Suppressor macrophage (primary cell): ENCODE results near the gene PTPRU.

Source experiments
- DNase-seq, 4 experiments: peaks; one replicate each; pipeline ENCODE4 v3.0.0-alpha.2; 2020 to 2022

The PTPRU gene

DNA sequence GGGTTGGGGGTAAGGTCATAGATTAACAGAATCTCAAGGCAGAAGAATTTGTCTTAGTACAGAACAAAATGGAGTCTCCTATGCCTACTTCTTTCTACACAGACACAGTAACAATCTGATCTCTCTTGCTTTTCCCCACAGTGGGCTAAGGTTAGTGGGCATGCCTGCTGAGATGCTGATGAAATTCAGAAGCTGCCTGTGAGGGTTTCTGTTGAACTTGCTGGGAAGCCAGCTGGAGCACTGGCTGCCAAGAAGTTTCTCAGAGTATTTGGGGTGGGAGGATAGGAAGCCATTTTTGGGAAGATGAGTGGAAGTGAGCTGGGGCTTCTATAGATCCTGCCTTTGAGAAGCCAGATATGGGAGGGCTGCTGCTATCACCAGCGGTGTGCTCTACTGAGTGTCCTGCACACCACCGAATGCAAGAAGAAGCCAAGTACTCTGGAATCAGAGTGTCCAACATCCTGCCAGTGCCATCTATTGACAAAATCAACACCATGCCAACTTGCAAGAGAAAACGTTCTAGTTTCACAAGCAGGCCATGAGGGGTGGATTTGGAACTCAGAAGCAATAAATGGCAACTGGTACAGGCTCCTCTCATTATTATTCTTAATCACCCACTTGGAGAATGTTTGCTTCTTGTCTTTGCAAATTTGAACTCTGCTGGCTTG is 102.7 kb downstream of the PTPRU start:
- DNase-seq = no peak

DNA sequence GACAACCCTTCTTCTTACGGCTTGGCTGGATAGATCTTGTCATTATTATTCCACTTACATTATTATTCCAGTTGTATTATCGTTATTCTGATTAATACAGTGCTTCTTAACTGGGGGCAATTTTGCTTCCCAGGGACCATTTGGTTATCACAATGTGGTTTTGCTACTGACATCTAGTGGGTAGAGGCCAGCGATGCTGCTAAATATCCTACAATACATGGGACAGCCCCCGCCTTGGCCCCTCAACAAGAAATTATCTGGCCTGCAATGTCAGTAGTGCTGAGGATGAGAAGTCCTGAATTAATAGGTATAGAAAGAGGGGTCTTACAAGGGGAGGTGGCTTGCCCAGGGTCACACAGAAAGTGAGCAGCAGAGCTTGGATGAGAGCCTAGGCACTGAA is 105.6 kb downstream of the PTPRU start:
- DNase-seq = no peak

DNA sequence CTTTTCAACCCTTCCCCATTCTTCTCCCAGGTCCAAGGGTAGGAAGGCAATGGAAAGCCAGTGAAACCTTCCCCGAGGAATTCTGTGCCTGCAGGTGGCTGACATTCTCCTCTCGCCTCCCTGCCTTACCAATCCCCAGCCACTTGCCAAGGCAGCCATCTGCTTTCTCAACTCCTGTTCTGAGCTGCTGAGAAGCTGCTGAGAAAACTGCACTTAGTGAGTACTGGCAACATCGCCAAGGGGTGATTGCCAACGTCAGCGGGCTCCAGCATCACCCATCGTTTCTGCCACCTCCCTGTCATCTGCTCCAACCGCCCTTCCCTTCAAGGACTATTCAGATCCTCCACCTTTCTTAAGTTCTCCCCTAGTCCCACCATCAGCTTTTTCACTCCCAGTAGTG is 106.0 kb downstream of the PTPRU start:
- no peak for DNase-seq

DNA sequence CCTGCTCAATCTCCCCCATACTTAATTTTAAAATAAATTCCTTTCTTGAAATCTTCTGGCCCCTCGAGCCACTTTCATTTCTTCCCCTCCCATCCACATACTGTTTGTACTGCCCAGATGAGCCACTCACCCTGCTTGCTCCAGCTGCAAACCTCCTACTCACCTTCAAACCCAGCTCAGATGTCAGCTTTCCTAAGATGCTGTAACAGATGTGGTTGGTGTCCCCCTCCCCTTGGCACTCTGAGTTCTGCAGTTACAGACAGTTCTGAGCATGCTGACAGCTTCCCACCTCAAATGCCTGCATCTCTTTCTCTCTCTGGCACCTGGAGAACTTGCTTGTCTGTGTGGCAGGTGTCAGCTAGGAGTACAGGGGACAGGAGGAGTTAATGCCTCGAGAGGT is 106.7 kb downstream of the PTPRU start:
- DNase-seq = no peak

DNA sequence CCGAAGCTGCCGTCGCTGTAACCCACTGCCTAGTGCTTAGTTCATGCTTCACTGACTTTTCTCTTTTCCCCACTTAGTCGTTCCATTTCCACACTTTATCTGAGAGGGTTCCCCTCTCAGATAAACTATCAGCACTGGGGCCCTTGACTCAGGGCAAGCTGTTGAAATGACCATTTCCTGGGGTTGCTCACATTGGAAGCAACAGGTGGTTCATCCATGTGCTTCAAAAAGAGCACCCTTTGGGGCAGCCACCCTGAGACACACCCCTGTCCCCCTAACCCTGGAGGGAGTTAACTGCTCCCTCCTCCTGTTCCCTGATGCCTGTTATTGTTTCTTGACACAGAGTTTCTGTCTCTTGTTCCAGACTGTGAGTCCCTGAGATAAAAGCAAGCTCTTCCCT is 107.2 kb downstream of the PTPRU start:
- DNase-seq = no peak

DNA sequence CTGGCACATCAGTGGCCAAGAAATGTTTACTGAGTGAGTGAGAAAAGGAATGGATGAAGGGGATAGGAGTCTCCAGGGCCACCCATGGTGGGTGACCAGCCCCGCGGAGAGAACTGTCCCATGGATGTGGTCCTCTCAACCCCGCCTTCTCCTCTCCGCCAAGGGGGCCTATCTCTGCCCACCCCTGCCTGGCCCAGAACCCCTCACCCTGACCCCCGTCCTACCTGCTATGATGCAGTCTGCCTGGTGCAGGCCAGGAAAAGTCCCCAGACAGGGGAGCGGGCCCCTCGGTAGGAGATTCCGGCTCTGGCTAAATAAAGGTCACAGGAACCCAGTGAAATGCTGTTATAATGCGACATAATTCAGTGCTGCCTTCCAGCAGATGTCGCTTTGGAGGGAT is 107.6 kb downstream of the PTPRU start:
- DNase-seq = no peak

DNA sequence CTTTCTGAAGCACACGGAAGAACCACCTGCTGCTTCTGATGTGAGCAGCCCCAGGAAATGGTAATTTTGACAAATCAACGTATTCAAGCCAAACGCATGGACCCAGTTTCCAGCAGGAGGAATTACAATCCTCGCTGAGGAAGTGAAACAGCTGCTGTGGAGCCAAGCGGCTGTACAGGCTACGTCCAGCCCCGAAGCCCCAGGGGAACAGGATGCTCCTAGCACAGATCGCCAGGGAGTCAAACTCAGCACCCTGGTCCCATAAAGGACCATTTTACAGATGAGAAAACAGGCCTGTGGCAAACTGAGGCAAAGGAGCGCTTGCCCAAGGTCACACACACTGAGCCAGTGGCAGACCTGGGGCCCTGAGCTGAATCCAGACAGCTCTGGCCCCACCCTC is 108.0 kb downstream of the PTPRU start:
- DNase-seq = peak in 3 of 4 experiments; percentile 5 to 49 (median 18)

DNA sequence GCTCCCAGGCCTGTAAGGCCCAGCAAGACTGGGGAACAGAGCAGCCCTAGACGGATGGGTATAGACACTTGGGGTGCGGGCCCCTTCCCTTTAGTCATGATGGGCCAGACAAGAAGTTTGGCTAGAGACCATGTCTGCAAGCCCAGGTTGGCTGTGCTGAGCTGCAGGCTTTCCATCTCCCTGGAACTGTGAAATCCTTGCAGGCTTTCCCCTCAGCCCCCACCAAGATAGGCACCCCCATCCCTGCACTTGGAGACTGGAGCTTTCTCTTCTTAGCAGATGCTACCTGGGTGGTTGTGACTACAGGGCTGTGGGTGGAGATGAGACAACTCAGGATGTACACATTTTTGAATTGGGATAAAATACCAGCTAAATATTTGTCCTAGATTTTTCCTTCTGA is 110.3 kb downstream of the PTPRU start:
- DNase-seq = no peak

DNA sequence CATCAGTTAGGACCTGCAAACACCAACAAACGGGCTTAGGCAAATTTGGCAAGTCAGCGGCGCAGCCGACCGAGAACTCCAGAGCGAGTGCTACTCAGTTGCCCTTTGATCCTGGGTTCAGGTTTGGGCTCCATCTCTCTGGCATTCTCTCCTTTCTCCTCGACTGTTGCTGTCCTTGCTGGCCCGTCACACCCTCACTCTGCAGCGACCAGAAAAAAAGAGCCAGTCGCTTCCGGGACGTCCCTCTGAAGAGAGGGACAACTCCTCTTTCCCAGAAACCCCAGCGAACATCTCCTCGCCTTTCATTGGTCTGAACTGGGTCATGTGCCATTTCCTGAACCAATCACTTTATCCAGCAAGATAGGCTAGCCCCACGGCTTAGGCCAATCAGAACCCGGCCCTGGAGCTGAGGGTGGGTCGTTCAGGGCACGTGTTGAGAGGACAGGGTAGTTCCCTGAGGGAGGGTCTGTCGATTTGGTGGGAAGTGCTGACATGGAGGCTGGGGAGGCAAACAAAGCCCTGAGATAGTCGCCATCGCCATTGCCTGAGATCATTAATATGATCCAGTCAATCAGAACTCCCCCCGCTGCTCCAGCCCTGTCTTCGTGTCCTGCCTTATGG is 113.7 kb downstream of the PTPRU start:
- no peak for DNase-seq

DNA sequence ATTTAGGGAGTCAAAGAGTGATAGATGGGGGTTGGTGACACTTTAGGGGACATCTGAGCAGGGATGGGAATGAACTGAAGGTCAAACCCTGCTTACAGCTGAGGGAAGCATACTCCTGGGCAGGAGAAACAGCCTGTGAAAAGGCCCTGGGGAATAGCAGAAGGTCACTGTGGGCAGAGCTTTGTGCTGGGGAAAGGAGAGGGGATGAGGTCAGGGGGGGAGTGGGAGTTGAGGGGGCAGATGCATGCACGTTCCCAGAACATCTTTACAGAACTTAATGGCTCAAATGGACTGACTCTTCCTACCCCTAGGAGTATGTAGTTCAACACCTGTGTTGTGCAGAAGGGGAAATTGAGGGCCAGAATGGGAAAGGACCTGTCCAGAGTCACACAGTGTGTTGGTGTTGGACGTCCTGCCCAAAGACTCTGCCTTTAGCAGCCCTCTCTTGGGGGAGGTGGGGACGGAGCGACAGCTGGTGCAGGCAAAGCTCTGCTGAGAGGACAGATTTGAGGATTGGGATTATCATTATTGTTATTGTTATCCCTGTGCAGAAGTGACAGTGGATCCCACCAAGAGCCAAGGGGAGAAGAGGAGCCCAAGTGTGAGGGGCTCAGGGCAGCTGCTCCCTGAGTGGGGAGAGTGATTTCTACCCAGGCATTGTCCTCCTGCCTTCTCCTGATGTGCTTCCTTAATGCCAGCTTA is 116.5 kb downstream of the PTPRU start:
- no peak for DNase-seq

DNA sequence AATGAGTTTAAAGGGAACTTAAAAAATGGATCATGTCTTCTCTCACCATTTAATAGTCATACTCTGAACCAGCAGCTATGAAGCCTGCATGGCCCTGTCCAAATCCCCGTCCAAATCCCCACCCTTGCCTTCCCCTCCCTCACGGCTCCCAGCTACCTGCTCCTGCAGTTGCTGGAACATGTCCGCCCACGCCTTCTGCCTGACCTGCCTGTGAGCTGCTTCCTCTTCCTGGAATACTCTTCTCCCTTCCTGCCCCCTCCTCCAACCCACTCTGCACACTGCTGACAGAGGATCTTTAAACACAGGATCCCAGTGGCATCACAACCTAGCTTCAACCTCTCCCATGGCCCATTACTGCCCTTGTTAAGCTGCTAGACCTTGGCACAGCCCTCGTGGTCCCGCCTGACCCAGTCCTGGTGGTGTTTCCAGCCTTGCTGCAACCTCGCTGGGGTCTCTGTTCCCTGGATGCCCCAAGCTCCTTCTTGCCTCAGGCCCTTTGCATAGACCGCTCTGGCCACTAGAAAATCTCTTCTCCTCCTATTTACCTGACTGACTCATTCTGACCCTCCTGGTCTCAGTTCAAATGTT is 118.3 kb downstream of the PTPRU start:
- DNase-seq = peak in 1 of 4 experiments; percentile 9

DNA sequence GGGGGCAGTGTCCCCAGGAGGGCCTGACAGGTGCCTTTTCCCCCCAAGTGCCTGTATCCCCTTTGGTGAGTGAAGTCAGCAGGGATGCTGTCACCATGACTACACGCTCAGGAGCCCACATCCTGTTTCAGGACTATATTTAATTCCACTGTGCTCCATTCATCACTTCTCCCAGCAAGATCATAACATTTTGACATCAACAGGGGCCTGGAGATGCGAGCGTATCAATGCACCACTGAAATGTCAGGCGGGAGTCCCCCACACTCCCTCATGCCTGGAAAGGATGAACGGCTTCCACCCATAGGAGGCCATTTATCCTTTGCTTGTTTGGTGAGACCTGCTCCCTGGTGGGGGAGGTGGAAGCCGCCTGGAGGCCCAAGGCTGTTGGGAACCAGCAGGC is 119.1 kb downstream of the PTPRU start:
- no peak for DNase-seq

DNA sequence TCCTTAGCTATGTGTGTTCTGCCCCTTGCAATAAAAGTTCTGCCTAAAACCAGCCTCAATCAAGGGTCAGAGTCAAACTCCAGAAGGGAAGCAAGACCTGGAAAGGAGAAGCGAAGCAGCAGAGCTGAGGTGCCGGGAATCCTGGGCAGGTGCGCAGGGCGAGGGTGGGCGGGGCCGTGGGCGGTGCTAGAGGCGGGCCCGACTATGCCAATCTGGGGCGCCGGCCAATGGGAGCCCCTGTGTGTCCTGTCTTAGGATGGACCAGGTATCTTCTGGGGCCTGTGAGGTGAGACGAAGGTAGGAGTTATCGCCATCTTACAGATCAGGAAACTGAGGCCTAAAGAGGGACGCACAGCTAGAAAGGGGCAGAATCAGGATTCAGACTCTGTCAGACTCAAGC is 120.3 kb downstream of the PTPRU start:
- DNase-seq = no peak

DNA sequence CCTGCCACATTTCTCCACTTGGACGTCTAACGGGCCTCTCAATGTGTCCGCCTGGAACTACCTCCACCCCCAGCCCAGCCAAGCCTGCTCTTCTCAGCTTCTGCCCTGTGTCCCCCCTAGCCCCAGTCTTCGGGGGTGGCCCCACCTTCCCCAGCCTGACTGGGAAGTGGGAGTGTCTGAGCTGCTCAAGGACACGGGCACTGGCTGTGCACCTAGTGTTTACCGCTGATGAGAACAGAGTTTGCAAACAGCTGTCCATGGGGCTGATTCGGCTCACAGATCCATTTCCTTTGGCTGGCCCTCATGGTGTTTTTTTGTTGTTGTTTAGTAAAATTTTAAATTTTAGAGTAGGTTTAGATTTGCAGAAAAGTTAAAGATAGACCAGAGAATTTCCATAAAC is 121.1 kb downstream of the PTPRU start:
- DNase-seq = no peak

DNA sequence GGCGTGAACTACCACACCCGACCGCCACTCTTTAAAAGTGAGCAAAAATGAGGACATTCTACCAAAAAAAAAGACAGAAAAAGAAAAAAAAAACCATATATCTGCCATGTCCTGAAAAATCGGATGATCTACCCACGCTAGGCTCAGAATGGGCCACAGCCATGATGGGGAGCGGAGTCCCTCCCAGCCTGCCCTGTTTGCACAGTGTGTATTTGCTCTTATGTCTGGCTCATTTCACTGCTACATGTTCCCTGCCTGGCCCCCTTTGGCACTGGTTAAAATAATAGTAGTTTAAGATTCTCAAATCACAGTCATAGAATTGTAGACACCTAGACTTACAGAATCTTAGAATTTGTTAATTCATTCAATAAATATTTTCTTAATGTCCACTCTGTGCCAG is 121.9 kb downstream of the PTPRU start:
- DNase-seq = no peak

DNA sequence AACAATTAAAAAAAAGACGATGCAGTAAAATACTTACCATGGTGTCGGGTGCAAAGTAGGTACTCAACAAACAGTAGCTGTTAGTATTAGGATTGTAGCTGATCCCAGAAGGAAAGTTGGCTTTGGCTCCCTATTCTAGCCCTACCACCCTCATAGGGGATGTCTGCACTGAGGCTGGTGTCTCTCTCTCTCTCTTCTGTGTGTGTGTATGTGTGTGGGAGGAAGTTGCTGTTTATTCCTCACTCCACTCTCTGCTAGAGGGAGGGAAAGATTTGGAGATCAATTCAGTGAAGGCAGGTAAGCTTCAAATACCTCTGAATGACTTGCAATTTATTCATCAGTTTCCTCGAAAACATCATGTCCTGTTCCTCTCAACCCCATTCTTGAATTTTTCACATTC is 124.4 kb downstream of the PTPRU start:
- no peak for DNase-seq

DNA sequence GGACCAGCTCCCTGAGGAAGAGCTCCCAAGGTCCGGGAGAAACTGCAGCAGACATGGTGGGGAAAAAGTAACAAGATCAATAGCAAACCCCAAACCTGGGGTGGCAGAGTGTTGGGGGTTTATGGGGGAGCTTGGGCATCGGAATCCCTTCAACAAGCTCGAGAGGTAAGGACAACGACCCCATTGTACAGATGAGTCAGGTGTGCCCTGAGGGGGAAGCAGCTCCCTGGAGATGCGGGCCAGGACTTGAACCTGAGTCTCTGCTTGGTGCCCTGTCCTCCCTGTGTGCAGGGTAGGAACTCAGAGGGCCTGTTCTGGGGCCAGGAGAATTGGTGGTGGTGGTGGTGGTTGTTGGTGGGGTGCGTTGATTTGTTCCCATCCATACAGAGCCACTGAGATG is 125.4 kb downstream of the PTPRU start:
- no peak for DNase-seq

DNA sequence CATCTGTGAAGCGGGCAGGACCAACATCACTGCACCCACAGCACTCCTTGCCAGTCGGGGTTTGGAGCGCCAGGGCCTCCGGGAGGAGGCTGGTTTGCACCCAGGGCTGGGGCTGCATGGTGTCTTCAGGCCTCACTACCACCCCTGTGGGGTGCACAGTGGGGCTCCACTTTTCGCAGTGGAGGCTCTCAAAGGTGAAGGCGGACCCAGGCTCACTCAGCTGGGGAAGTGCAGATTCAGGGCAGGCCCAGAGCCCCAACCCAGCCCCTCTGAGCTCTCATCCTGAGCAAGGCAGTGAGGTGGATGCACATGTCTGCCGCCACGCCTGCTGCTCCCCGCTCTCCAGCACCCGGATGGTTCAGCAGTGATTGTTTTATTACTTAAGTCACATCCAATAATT is 125.8 kb downstream of the PTPRU start:
- DNase-seq = no peak

DNA sequence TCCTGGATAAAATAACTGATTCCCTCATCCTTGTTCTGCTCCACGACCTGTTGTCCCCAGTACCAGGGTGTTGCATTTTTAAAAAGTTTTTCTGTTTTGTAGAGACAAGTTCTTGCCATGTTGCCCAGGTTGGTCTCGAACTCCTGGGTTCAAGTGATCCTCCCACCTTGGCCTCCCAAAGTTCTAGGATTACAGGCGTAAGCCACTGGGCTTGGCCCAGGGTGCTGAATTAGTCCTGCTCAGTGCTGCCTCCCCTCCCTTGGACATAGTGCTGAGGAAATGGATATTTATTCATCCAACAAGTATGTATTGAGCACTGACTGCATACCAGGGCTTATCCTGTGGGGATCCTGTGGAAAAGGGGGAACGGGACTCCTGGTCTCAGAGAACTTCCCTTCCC is 126.4 kb downstream of the PTPRU start:
- no peak for DNase-seq

DNA sequence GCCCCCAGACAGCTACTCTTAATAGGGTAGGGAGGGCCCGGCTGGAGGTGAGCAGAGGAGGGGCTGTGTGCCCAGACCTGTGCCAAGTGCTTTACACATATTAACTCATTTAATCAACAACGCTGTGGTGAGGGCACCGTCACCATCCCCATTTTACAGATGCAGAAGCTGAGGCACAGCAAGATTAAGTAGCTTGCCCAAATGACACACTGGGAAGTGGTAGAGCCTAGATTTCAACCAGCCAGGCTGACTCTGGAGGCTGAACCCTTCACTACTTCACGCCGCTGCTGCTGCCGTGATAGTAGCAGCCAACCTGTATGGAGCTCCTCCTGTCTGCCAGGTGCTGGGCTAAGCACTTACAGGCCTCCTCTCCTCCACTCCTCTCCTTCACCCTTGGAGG is 127.2 kb downstream of the PTPRU start:
- DNase-seq = no peak

DNA sequence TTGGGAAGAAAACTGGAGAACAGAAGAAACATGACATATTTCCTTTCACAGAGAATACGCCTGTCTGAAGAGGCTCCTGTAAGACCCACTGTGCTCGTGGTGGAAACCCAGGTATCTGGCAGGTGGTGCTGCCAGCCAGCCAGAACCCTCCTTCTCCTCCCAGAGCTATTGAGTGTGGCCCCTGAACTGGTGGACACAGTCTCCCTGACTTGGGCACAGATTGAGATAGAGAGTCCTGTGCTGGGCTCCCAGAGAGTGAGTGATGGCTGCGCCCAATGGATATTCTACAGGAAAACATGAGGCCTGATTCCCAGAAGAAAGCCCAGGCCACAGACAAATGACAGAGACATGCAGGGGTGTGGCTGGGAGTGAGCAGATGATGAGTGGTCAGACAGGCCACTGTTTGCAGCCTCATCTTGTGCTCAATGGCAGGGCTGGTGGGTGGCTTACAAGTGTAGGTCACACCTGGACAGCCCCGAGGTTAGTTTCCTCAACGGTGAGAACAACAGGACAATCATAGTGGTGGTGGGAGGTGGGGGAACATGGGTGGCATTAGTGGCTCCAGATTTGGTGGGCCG is 127.9 kb downstream of the PTPRU start:
- DNase-seq = no peak

DNA sequence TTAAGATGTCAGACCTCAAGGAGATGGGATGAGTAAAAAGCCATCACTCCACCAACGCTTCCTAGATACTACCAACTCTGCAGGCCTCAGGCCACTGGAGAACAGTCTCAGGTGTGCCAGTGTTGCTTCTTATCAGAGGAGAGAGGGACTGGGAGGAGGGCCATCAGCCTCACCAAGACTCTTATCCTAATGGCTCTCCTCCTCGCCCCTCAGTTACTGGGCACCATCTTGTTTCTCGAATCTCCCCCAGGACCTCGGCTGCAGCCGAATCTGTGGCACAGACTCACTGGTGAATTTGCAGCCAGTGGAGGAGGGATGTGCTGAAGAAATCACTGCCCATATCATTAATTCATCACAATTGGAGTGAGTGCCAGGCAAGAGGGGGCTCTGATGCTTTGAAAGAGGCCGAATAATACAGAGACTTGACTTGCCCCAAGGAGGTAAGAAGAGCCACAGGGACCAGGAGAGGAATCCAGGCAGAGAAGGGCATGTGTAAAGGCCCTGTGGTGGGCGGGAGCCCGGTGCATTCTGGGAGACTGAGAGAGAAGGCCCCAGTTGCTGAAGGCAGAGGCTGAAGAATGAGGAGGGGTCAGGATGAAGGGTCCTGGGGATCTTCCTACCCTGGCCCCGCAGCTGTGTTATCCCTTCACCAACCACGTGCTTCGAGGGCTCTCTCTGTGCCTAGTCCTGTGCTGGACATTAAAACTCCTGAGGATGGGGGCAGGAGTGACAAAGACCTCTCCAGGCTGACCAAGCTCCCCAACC is 129.8 kb downstream of the PTPRU start:
- no peak for DNase-seq
